Neural cell (in vitro differentiated cells): ENCODE results near the gene PWP2. TPM values are rescaled to one million over a fixed set of nuclear protein-coding genes. Genes with fewer than 3 reads are reported as not detected.

ENCODE experiments used
- H2AFZ ChIP-seq: fragments of 200-600, 300-800 bp; sonication (generic), shearing (Covaris generic); 2 replicates; pipeline ENCODE4 v1.6.0; 2014; ENCODE audit warnings: low read depth, mild to moderate bottlenecking, antibody characterized with exemption, low read length, moderate library complexity
- H3F3A ChIP-seq: fragments of 200-600 bp; shearing (Covaris generic); 2 replicates; pipeline ENCODE4 v1.6.1; 2016; ENCODE audit warnings: mild to moderate bottlenecking, moderate library complexity, mixed read lengths, antibody characterized with exemption, low read length; ENCODE audit not compliant: insufficient read depth, poor library complexity, severe bottlenecking
- H3K27ac ChIP-seq: fragments of 200-600, 300-800 bp; sonication (generic), shearing (Covaris generic); 2 replicates; pipeline ENCODE4 v1.5.1; 2014; ENCODE audit warnings: mild to moderate bottlenecking, low read length, moderate library complexity
- H3K27me3 ChIP-seq: fragments of 300-800, 200-600 bp; sonication (generic), shearing (Covaris generic); 2 replicates; pipeline ENCODE4 v1.6.0; 2014; ENCODE audit warnings: mild to moderate bottlenecking, low read depth, low read length, moderate library complexity; ENCODE audit not compliant: insufficient read depth
- H3K36me3 ChIP-seq: fragments of 300-800, 200-600 bp; sonication (generic), shearing (Covaris generic); 2 replicates; pipeline ENCODE4 v1.5.1; 2014; ENCODE audit warnings: mild to moderate bottlenecking, antibody characterized with exemption, low read length, moderate library complexity; ENCODE audit not compliant: insufficient read depth
- H3K4me2 ChIP-seq: fragments of 300-800, 200-600 bp; sonication (generic), shearing (Covaris generic); 2 replicates; pipeline ENCODE4 v1.6.0; 2014; ENCODE audit warnings: mild to moderate bottlenecking, low read length
- H3K4me3 ChIP-seq: fragments of 300-800, 200-600 bp; sonication (generic), shearing (Covaris generic); 2 replicates; pipeline ENCODE4 v1.5.1; 2014; ENCODE audit warnings: mild to moderate bottlenecking, low read length, moderate library complexity
- H3K79me2 ChIP-seq: fragments of 200-600 bp; shearing (Covaris generic); replicated peaks from 2 replicates; pipeline ENCODE4 v1.6.0; 2014; ENCODE audit warnings: mild to moderate bottlenecking, low read length, moderate library complexity; ENCODE audit not compliant: insufficient read depth
- H3K9ac ChIP-seq: fragments of 300-800, 200-600 bp; sonication (generic), shearing (Covaris generic); 2 replicates; pipeline ENCODE4 v1.6.1; 2016; ENCODE audit warnings: mild to moderate bottlenecking, low read length, mixed read lengths
- H3K9me2 ChIP-seq: fragments of 200-600 bp; shearing (Covaris generic); 2 replicates; pipeline ENCODE4 v1.6.1; 2016; ENCODE audit warnings: mild to moderate bottlenecking, low read length, mixed read lengths; ENCODE audit not compliant: insufficient read depth
- H3K9me3 ChIP-seq: fragments of 200-600, 300-800 bp; sonication (generic), shearing (Covaris generic); 2 replicates; pipeline ENCODE4 v1.6.1; 2016; ENCODE audit warnings: mild to moderate bottlenecking, mixed run types, low read length, moderate library complexity, mixed read lengths
- H4K20me1 ChIP-seq: fragments of 200-600 bp; shearing (Covaris generic); 2 replicates; pipeline ENCODE4 v1.6.1; 2016; ENCODE audit warnings: mild to moderate bottlenecking, mixed run types; ENCODE audit not compliant: insufficient read depth
- EP300 ChIP-seq: fragments of 450-650 bp; conservative IDR thresholded peaks from 2 replicates; pipeline ENCODE4 v1.6.1; 2014; ENCODE audit warnings: antibody characterized with exemption, mild to moderate bottlenecking, moderate library complexity; ENCODE audit not compliant: poor library complexity, severe bottlenecking
- EZH2 ChIP-seq: fragments of 200-600, 300-800 bp; shearing (Covaris generic), sonication (generic); IDR thresholded peaks from 2 replicates; pipeline ENCODE4 v1.6.1; 2014; ENCODE audit warnings: antibody characterized with exemption, low read length, borderline replicate concordance, mild to moderate bottlenecking; ENCODE audit not compliant: insufficient read depth, poor library complexity, severe bottlenecking
- MXI1 ChIP-seq: fragments of 450-650 bp; conservative IDR thresholded peaks from 2 replicates; pipeline ENCODE4 v1.6.1; 2014; ENCODE audit warnings: antibody characterized with exemption, mild to moderate bottlenecking; ENCODE audit not compliant: poor library complexity, severe bottlenecking
- POLR2AphosphoS5 ChIP-seq: IDR thresholded peaks from 2 replicates; pipeline ENCODE4 v1.6.1; 2012
- RAD21 ChIP-seq: fragments of 450-650 bp; conservative IDR thresholded peaks from 2 replicates; pipeline ENCODE4 v1.6.1; 2014; ENCODE audit warnings: antibody characterized with exemption, mild to moderate bottlenecking, moderate library complexity
- SMC3 ChIP-seq: fragments of 450-650 bp; conservative IDR thresholded peaks from 2 replicates; pipeline ENCODE4 v1.6.1; 2014; ENCODE audit warnings: antibody characterized with exemption, mild to moderate bottlenecking, moderate library complexity; ENCODE audit not compliant: poor library complexity
- TAF1 ChIP-seq: IDR thresholded peaks from 2 replicates; pipeline ENCODE4 v1.6.1; 2012; ENCODE audit warnings: low read depth
- polyA plus RNA-seq: library from polyadenylated mRNA; depleted of rRNA; stranded (reverse); fragments of >200 nt; gene quantifications from 2 replicates; pipeline ENCODE4 v1.2.3, GENCODE V29; 2014
- TF ChIP-seq, protein P1 (sequence below): fragments of 450-650 bp; IDR thresholded peaks from 2 replicates; pipeline ENCODE4 v1.5.1; 2014; ENCODE audit warnings: antibody characterized with exemption, mild to moderate bottlenecking, moderate library complexity; ENCODE audit not compliant: poor library complexity, severe bottlenecking
- TF ChIP-seq, protein P2 (sequence below): IDR thresholded peaks from 2 replicates; pipeline ENCODE4 v1.6.1; 2012; ENCODE audit warnings: borderline replicate concordance

Gene PWP2
- polyA plus RNA-seq, 1 donor from 2014 or later, result 1.7 TPM

DNA sequence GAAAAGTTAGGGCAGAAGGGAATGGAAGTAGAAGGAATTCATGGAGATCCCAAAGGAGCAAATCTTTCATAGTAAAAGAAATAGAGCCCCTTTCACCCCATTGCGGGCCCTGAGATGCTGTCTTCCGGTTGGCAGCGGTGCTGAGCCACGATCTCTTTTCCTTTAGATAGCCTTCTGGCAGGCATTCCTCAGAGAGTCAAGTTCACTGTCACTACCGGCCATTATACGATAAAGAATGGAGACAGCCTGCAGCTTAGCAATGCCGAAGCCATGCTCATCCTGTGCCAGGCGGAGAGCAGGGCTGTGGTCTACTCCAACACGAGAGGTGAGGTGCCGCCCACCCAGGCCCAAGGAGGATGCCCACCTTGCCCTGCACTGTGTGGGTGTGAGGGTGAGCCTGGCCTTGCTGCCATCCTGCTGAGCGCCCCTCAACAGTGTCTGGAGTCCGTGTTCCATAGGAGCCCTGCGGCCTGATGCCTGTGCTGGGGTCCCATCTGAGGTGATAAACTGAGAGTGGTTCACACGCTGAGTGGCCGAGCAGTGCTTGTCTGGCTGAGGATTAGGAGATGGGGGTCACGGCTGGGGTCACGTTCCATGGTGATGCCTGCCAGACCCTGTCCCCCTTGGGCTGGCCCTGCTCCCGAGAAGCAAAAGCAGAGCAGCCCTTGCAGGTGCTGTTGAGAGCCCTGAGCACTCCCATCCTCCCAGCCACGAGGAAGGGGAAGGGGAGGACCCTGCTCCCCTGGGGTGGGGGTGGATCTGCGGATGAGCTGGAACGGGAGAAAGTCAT is 20.4 kb upstream of the PWP2 start:
- no peaks in the 10 kb centered on the region for H4K20me1 ChIP-seq
- H2AFZ ChIP-seq, result no peak overlapping the region
- no peaks in the 10 kb centered on the region for H3K9me3 ChIP-seq
- no peaks in the 10 kb centered on the region for H3K79me2 ChIP-seq
- no peak overlapping the region for H3K4me2 ChIP-seq
- no peak overlapping the region for H3K27ac ChIP-seq
- no peak overlapping the region for H3K9ac ChIP-seq
- no peaks in the 10 kb centered on the region for H3K9me2 ChIP-seq
- no peaks in the 10 kb centered on the region for H3K27me3 ChIP-seq
- no peak overlapping the region for H3K4me3 ChIP-seq
- H3F3A ChIP-seq, result no peaks in the 10 kb centered on the region
- H3K36me3 ChIP-seq, result peaks cover 6% of the 10 kb centered on the region
- no peak for TF ChIP-seq SMC3

DNA sequence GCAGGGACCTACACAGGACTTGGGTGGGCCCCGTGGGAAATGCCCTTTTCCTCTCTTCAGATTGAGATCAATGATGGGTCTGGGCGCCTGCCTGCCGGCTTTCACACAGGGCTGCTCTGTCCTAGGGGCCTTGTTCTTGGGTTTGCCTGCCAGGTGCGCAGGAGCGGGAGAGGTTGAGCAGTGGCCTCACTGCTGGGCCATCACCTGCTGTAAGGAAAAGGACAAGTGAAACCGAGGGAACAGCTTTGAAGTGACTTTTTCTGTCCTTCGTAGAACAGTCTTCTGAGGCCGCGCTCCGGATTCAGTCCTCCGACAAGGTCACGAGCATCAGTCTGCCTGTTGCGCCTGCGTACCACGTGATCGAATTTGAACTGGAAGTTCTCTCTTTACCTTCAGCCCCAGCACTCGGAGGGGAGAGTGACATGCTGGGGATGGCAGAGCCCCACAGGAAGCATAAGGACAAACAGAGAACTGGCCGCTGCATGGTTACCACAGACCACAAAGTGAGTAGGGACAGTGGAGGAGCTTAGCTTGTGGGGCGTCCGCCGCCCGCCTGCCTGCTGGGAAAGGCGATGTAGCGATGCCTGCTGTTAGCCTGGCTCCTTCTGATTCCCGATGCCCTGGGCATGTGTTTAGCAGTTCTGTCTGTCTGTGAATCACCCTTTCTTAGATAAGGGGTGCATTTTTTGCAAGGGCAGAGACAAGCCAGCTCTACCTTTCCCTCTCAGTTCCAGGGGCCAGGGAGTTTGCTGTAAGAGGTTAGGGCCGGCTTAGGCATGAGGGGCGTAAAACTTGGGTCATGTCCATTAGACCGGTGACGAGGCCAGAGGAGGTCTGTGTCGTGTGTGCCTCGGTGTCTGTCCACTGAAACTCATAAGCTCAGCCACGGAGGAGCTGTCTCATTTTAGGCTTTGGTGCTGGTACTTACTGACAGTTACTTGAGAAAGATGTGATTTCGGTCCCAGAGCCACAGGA is 19.5 kb upstream of the PWP2 start:
- no peaks in the 10 kb centered on the region for H3K27me3 ChIP-seq
- no peaks in the 10 kb centered on the region for H3K9me3 ChIP-seq
- no peaks in the 10 kb centered on the region for H3F3A ChIP-seq
- no peak overlapping the region for H3K4me3 ChIP-seq
- H3K27ac ChIP-seq, result no peak overlapping the region
- peaks cover 6% of the 10 kb centered on the region for H3K36me3 ChIP-seq
- no peaks in the 10 kb centered on the region for H3K9me2 ChIP-seq
- H3K9ac ChIP-seq, result no peak overlapping the region
- H3K4me2 ChIP-seq, result no peak overlapping the region
- H4K20me1 ChIP-seq, result no peaks in the 10 kb centered on the region
- no peaks in the 10 kb centered on the region for H3K79me2 ChIP-seq
- H2AFZ ChIP-seq, result no peak overlapping the region
- TF ChIP-seq EP300 (no peak), SMC3 (no peak), EZH2 (no peak), RAD21 (no peak), POLR2AphosphoS5 (no peak), MXI1 (no peak), TAF1 (no peak)
- TF ChIP-seq, protein P1, sequence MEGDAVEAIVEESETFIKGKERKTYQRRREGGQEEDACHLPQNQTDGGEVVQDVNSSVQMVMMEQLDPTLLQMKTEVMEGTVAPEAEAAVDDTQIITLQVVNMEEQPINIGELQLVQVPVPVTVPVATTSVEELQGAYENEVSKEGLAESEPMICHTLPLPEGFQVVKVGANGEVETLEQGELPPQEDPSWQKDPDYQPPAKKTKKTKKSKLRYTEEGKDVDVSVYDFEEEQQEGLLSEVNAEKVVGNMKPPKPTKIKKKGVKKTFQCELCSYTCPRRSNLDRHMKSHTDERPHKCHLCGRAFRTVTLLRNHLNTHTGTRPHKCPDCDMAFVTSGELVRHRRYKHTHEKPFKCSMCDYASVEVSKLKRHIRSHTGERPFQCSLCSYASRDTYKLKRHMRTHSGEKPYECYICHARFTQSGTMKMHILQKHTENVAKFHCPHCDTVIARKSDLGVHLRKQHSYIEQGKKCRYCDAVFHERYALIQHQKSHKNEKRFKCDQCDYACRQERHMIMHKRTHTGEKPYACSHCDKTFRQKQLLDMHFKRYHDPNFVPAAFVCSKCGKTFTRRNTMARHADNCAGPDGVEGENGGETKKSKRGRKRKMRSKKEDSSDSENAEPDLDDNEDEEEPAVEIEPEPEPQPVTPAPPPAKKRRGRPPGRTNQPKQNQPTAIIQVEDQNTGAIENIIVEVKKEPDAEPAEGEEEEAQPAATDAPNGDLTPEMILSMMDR, result no peak
- TF ChIP-seq, protein P2, sequence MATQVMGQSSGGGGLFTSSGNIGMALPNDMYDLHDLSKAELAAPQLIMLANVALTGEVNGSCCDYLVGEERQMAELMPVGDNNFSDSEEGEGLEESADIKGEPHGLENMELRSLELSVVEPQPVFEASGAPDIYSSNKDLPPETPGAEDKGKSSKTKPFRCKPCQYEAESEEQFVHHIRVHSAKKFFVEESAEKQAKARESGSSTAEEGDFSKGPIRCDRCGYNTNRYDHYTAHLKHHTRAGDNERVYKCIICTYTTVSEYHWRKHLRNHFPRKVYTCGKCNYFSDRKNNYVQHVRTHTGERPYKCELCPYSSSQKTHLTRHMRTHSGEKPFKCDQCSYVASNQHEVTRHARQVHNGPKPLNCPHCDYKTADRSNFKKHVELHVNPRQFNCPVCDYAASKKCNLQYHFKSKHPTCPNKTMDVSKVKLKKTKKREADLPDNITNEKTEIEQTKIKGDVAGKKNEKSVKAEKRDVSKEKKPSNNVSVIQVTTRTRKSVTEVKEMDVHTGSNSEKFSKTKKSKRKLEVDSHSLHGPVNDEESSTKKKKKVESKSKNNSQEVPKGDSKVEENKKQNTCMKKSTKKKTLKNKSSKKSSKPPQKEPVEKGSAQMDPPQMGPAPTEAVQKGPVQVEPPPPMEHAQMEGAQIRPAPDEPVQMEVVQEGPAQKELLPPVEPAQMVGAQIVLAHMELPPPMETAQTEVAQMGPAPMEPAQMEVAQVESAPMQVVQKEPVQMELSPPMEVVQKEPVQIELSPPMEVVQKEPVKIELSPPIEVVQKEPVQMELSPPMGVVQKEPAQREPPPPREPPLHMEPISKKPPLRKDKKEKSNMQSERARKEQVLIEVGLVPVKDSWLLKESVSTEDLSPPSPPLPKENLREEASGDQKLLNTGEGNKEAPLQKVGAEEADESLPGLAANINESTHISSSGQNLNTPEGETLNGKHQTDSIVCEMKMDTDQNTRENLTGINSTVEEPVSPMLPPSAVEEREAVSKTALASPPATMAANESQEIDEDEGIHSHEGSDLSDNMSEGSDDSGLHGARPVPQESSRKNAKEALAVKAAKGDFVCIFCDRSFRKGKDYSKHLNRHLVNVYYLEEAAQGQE, result no peak
